Fibroblast of lung (primary cell): ENCODE data around the gene ZDHHC9. TPM values are rescaled to one million over a fixed set of nuclear protein-coding genes. Genes with fewer than 3 reads are reported as not detected.

Experiments
- DNase-seq, 2 donors: peaks; one replicate each; pipeline versions ENCODE4 v3.0.0 to v3.0.0-alpha.2; 2010; ENCODE audit warnings: low read depth in 2 of 2
- H2AFZ ChIP-seq: 2 replicates; pipeline ENCODE4 v1.5.1; 2012; ENCODE audit warnings: low read length, control low read depth, inconsistent platforms
- H3K27ac ChIP-seq: 2 replicates; pipeline ENCODE4 v1.5.1; 2011; ENCODE audit warnings: low read length, control low read depth; ENCODE audit not compliant: insufficient read depth
- H3K27me3 ChIP-seq: 2 replicates; pipeline ENCODE4 v1.5.1; 2011; ENCODE audit warnings: mild to moderate bottlenecking, low read length; ENCODE audit not compliant: control insufficient read depth, insufficient read depth
- H3K36me3 ChIP-seq: 2 replicates; pipeline ENCODE4 v1.5.1; 2011; ENCODE audit warnings: low read length; ENCODE audit not compliant: control insufficient read depth, insufficient read depth
- H3K4me1 ChIP-seq: 2 replicates; pipeline ENCODE4 v1.5.1; 2011; ENCODE audit warnings: low read length; ENCODE audit not compliant: control insufficient read depth, insufficient read depth; ENCODE audit errors: extremely low read depth
- H3K4me2 ChIP-seq: 2 replicates; pipeline ENCODE4 v1.5.1; 2011; ENCODE audit warnings: low read length, control low read depth; ENCODE audit not compliant: insufficient read depth; ENCODE audit errors: extremely low read depth
- H3K4me3 ChIP-seq, 4 experiments: fragments of 200-600 bp in 1 of 4; sonication (generic) in 1 of 4; replicated peaks in 1 of 4; 2 replicates each; pipeline ENCODE4 v1.5.1; 2011 to 2016; ENCODE audit warnings: low read length in 4 of 4, low read depth in 3 of 4, mild to moderate bottlenecking in 3 of 4, control low read depth in 2 of 4, inconsistent platforms in 1 of 4, mixed read lengths in 1 of 4; ENCODE audit not compliant: insufficient read depth in 1 of 4; ENCODE audit errors: control extremely low read depth in 1 of 4
- H3K79me2 ChIP-seq: 2 replicates; pipeline ENCODE4 v1.5.1; 2012; ENCODE audit warnings: mild to moderate bottlenecking, low read length, inconsistent platforms; ENCODE audit not compliant: control insufficient read depth, insufficient read depth
- H3K9ac ChIP-seq: 2 replicates; pipeline ENCODE4 v1.5.1; 2011; ENCODE audit warnings: mild to moderate bottlenecking, low read length, control low read depth; ENCODE audit not compliant: insufficient read depth
- H3K9me3 ChIP-seq: 2 replicates; pipeline ENCODE4 v1.5.1; 2012; ENCODE audit warnings: low read depth, low read length; ENCODE audit not compliant: control insufficient read depth, insufficient read depth
- H4K20me1 ChIP-seq: 2 replicates; pipeline ENCODE4 v1.5.1; 2011; ENCODE audit warnings: low read length; ENCODE audit not compliant: control insufficient read depth, insufficient read depth; ENCODE audit errors: extremely low read depth
- CTCF ChIP-seq, 2 donors: IDR thresholded peaks in 1 of 2; conservative IDR thresholded peaks in 1 of 2; 1 replicate in 1 of 2; 2 replicates in 1 of 2; pipeline ENCODE4 v1.5.1; 2011 to 2012; ENCODE audit warnings: low read length in 2 of 2, control low read depth in 1 of 2, inconsistent platforms in 1 of 2, low read depth in 1 of 2, mild to moderate bottlenecking in 1 of 2
- EZH2 ChIP-seq: IDR thresholded peaks from 2 replicates; pipeline ENCODE4 v1.5.1; 2012; ENCODE audit warnings: low read length, control low read depth, mild to moderate bottlenecking; ENCODE audit errors: missing control alignments
- polyA plus RNA-seq, 2 donors: library from polyadenylated mRNA; depleted of rRNA in 1 of 2; stranded (reverse) in 1 of 2; unstranded in 1 of 2; fragments of >200 nt; gene quantifications; 2 replicates each; pipeline ENCODE4 v1.2.1, GENCODE V29; 2011 to 2012; ENCODE audit warnings: missing spikeins in 1 of 2
- total RNA-seq: library from RNA; depleted of rRNA; stranded (reverse); fragments of >200 nt; gene quantifications from 2 replicates; pipeline ENCODE4 v1.2.1, GENCODE V29; 2014

ZDHHC9 gene
- total and polyA plus RNA-seq, 2 donors (not counting 1 experiment from before 2014, with no cell fraction given): 21.8 to 38.4 TPM

GRCh38 chrX:129833153-129833990, 10.3 kb downstream of the ZDHHC9 start:
- no peak overlapping the region for H3K9ac ChIP-seq
- no peak overlapping the region for H3K4me3 ChIP-seq
- no peak for TF ChIP-seq EZH2
- TF ChIP-seq CTCF (conservative IDR thresholded peaks at IDR 0.05 in 1 of 2, IDR thresholded peaks at IDR 0.05 in 1 of 2; ENCODE audit: low read depth in 1 of 2, low read length in 2 of 2): no peak
- H3K27ac ChIP-seq: no peak overlapping the region
- no peaks in the 10 kb centered on the region for H3K79me2 ChIP-seq
- H3K4me1 ChIP-seq: peaks cover 2% of the 10 kb centered on the region
- H3K27me3 ChIP-seq: no peaks in the 10 kb centered on the region
- H3K9me3 ChIP-seq: no peaks in the 10 kb centered on the region
- peak overlapping the region; percentile 32 for H3K4me2 ChIP-seq
- peak; percentile 69 to 76 for DNase-seq
- no peak overlapping the region for H2AFZ ChIP-seq
- no peaks in the 10 kb centered on the region for H4K20me1 ChIP-seq
- peaks cover 2% of the 10 kb centered on the region for H3K36me3 ChIP-seq

GRCh38 chrX:129831091-129831885, 12.4 kb downstream of the ZDHHC9 start:
- H3K4me2 ChIP-seq: no peak overlapping the region
- no peak for TF ChIP-seq CTCF (conservative IDR thresholded peaks at IDR 0.05 in 1 of 2, IDR thresholded peaks at IDR 0.05 in 1 of 2; ENCODE audit: low read depth in 1 of 2, low read length in 2 of 2)
- no peak for TF ChIP-seq EZH2
- H3K79me2 ChIP-seq: no peaks in the 10 kb centered on the region
- no peak overlapping the region for H3K9ac ChIP-seq
- H3K4me3 ChIP-seq: no peak overlapping the region
- H3K36me3 ChIP-seq: peaks cover 2% of the 10 kb centered on the region
- no peak for DNase-seq
- peaks cover 2% of the 10 kb centered on the region for H3K4me1 ChIP-seq
- H2AFZ ChIP-seq: no peak overlapping the region
- no peaks in the 10 kb centered on the region for H4K20me1 ChIP-seq
- no peak overlapping the region for H3K27ac ChIP-seq
- no peaks in the 10 kb centered on the region for H3K27me3 ChIP-seq
- no peaks in the 10 kb centered on the region for H3K9me3 ChIP-seq

GRCh38 chrX:129830494-129830893, 13.2 kb downstream of the ZDHHC9 start:
- TF ChIP-seq CTCF (conservative IDR thresholded peaks at IDR 0.05 in 1 of 2, IDR thresholded peaks at IDR 0.05 in 1 of 2; ENCODE audit: low read depth in 1 of 2, low read length in 2 of 2): no peak
- no peak for TF ChIP-seq EZH2
- no peaks in the 10 kb centered on the region for H3K79me2 ChIP-seq
- no peak overlapping the region for H3K9ac ChIP-seq
- no peak overlapping the region for H3K27ac ChIP-seq
- H3K4me2 ChIP-seq: no peak overlapping the region
- no peaks in the 10 kb centered on the region for H3K9me3 ChIP-seq
- no peak overlapping the region for H3K4me3 ChIP-seq
- H3K4me1 ChIP-seq: peaks cover 2% of the 10 kb centered on the region
- peaks cover 2% of the 10 kb centered on the region for H3K36me3 ChIP-seq
- no peaks in the 10 kb centered on the region for H3K27me3 ChIP-seq
- DNase-seq: peak in 1 of 2 donors; percentile 11
- no peaks in the 10 kb centered on the region for H4K20me1 ChIP-seq
- H2AFZ ChIP-seq: no peak overlapping the region
